Astrocyte of the spinal cord (primary cell): ENCODE measurements around the gene CLECL1.

ENCODE experiments used
- DNase-seq: peaks from one replicate; pipeline ENCODE4 v3.0.0; 2011; ENCODE audit warnings: low read depth, low spot score
- H3K4me3 ChIP-seq: 2 replicates; pipeline ENCODE4 v1.5.1; 2011; ENCODE audit warnings: low read depth, mild to moderate bottlenecking, low read length, moderate library complexity
- CTCF ChIP-seq: IDR thresholded peaks from 2 replicates; pipeline ENCODE4 v1.5.1; 2012; ENCODE audit warnings: low read depth, mild to moderate bottlenecking, low read length, inconsistent platforms
- in situ Hi-C: cut with HindIII; loops from 2 replicates; pipeline ENCODE4 v1.10.0; 2017; ENCODE audit warnings: low sequenced_read_pairs

Gene CLECL1

GRCh38 chr12:9732921-9733461, at the start of gene CLECL1:
Gene CLECL1 (minus strand): TSS chr12:9733097.
- DNase-seq, result no peak
- H3K4me3 ChIP-seq, result no peak within 1 kb of the TSS

GRCh38 chr12:9781360-9781759, 48.5 kb upstream of the CLECL1 start:
- no peak overlapping the region for H3K4me3 ChIP-seq
- in situ Hi-C loops, result no loop called here
- no peak for TF ChIP-seq CTCF
- DNase-seq, result no peak

More at GRCh38 chr12:9732921-9733461, at the start of gene CLECL1:
- in situ Hi-C loops, result no loop called here
- TF ChIP-seq CTCF, result no peak

- no peak for TF ChIP-seq CTCF
- no peak overlapping the region for H3K4me3 ChIP-seq
- DNase-seq, result no peak
- in situ Hi-C loops, result no loop called here
Measured at GRCh38 chr12:9779209-9779608, 46.3 kb upstream of the CLECL1 start.

- in situ Hi-C loops, result no loop called here
- no peak overlapping the region for H3K4me3 ChIP-seq
- TF ChIP-seq CTCF, result no peak
- no peak for DNase-seq
Measured at GRCh38 chr12:9776781-9777180, 43.9 kb upstream of the CLECL1 start.

GRCh38 chr12:9773216-9773877, 40.5 kb upstream of the CLECL1 start:
- in situ Hi-C loops, result no loop called here
- H3K4me3 ChIP-seq, result no peak overlapping the region
- TF ChIP-seq CTCF, result no peak
- no peak for DNase-seq

GRCh38 chr12:9763025-9763424, 30.1 kb upstream of the CLECL1 start:
- no peak for DNase-seq
- H3K4me3 ChIP-seq, result no peak overlapping the region
- TF ChIP-seq CTCF, result no peak
- in situ Hi-C loops, result no loop called here

- DNase-seq, result no peak
- no peak overlapping the region for H3K4me3 ChIP-seq
- in situ Hi-C loops, result no loop called here
- no peak for TF ChIP-seq CTCF
Measured at GRCh38 chr12:9762369-9762768, 29.5 kb upstream of the CLECL1 start.
